OCI-LY7 (cell line): Measurements from ENCODE around the gene S1PR2.

Experiments
- EZH2phosphoT487 ChIP-seq: fragments of 200-600 bp; sonication (generic); IDR thresholded peaks from 2 replicates; pipeline ENCODE4 v1.6.1; 2018; ENCODE audit warnings: low read depth, borderline replicate concordance, mild to moderate bottlenecking, mixed run types, antibody characterized with exemption, low read length, moderate library complexity, mixed read lengths
- TF ChIP-seq, protein P1 (sequence below): fragments of 200-600 bp; sonication (generic); conservative IDR thresholded peaks from 2 replicates; pipeline ENCODE4 v1.5.1; 2014; ENCODE audit warnings: mild to moderate bottlenecking, antibody characterized with exemption, low read length, moderate library complexity, mixed read lengths

DNA sequence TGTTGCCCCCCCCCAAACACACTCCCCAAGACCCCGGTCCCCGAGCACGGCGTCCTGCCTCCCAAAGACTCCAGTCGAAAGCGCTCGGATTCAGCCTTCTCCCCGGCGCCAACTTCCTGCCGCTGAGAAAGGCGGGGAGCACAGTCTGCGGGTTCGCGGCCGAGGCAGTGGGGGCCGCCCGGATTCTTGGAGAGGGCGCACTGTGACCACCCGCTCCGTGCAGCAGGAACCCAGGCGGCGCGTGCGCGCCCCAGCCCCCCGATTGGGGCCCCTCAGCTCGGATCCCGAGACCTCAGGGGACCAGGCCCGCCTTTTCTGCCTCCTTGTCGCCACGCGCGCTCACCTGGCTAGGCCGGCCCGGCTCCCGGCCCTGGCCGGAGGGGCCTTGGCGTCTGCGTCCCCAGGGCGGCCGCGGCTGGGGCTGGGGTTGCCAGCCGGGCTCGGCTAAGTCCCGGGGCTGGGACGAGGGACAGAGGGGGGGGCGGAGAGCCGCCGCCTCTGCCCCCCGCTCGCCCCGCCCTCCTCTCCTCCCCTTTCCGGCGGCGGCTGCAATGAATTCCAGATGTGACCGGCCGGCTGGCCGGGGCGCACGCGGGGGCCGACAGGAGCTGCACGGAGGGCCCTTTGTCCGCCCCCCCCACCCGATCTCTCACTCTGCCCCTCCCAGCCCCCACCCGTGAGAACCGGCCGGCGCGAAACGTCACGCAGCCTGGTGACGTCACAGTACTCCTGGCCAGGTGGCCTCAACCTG, at the start of gene S1PR2:
- TF ChIP-seq, protein P1, sequence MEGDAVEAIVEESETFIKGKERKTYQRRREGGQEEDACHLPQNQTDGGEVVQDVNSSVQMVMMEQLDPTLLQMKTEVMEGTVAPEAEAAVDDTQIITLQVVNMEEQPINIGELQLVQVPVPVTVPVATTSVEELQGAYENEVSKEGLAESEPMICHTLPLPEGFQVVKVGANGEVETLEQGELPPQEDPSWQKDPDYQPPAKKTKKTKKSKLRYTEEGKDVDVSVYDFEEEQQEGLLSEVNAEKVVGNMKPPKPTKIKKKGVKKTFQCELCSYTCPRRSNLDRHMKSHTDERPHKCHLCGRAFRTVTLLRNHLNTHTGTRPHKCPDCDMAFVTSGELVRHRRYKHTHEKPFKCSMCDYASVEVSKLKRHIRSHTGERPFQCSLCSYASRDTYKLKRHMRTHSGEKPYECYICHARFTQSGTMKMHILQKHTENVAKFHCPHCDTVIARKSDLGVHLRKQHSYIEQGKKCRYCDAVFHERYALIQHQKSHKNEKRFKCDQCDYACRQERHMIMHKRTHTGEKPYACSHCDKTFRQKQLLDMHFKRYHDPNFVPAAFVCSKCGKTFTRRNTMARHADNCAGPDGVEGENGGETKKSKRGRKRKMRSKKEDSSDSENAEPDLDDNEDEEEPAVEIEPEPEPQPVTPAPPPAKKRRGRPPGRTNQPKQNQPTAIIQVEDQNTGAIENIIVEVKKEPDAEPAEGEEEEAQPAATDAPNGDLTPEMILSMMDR = no peak
- TF ChIP-seq EZH2phosphoT487 = no peak
